A549 (cell line): Measurements from ENCODE around the gene SLCO2B1. TPM values are rescaled to one million over a fixed set of nuclear protein-coding genes. Genes with fewer than 3 reads are reported as not detected.

Experiments used
- ATAC-seq, 2 experiments: fragments of 200-7000 bp in 1 of 2; fragments of >200 bp in 1 of 2; cut with Nextera tagmentation in 1 of 2; cut with Tn5 transposase in 1 of 2; 3 replicates each; pipeline versions ENCODE4 v1.8.0 to v1.9.1; 2018 to 2020; ENCODE audit warnings: mild to moderate bottlenecking in 1 of 2, moderate library complexity in 1 of 2
- CTCF ChIA-PET: fragments of 300-600 bp; sonication (Branson Sonifier 250); formaldehyde crosslinking; extraction: SDS; loops from one replicate; lab custom pipeline; 2021; ENCODE audit warnings: antibody characterized with exemption, inconsistent platforms; lab: Yijun Ruan, JAX
- POLR2A ChIA-PET: fragments of 350-600 bp; formaldehyde crosslinking; extraction: SDS; loops from one replicate; lab custom pipeline; 2021; ENCODE audit warnings: antibody characterized with exemption, inconsistent platforms; lab: Yijun Ruan, JAX
- DNase-seq, 2 experiments: peaks; one replicate each; pipeline versions ENCODE4 v3.0.0 to v3.0.0-alpha.2; 2011 to 2016; ENCODE audit warnings: low read depth in 1 of 2, low spot score in 1 of 2
- FAIRE-seq: peaks from 2 replicates; lab custom pipeline; 2011; peaks lifted over from hg19 to GRCh38; lab: Jason Lieb, UNC
- H3K27ac ChIP-seq, 2 experiments: fragments of >200 bp; sonication (Bioruptor Twin); formaldehyde crosslinking; 3 replicates each; pipeline ENCODE4 v1.5.1; 2016 to 2017
- H3K4me1 ChIP-seq: fragments of >200 bp; sonication (Bioruptor Twin); formaldehyde crosslinking; 3 replicates; pipeline ENCODE4 v1.6.1; 2016
- H3K4me2 ChIP-seq: fragments of >200 bp; sonication (Bioruptor Twin); formaldehyde crosslinking; 3 replicates; pipeline ENCODE4 v1.6.1; 2016
- H3K4me3 ChIP-seq: fragments of >200 bp; sonication (Bioruptor Twin); formaldehyde crosslinking; 3 replicates; pipeline ENCODE4 v1.5.1; 2016
- H3K9me3 ChIP-seq: fragments of >200 bp; sonication (Bioruptor Twin); formaldehyde crosslinking; 3 replicates; pipeline ENCODE4 v1.6.1; 2016
- BHLHE40 ChIP-seq: IDR thresholded peaks from 2 replicates; pipeline ENCODE4 v1.6.1; 2012; ENCODE audit warnings: low read depth, low read length, inconsistent platforms
- CBX2 ChIP-seq: fragments of 200-600 bp; sonication (generic); IDR thresholded peaks from 2 replicates; pipeline ENCODE4 v1.6.1; 2016; ENCODE audit warnings: low read depth, mild to moderate bottlenecking, borderline replicate concordance
- CHD2 ChIP-seq: fragments of 150-350 bp; IDR thresholded peaks from 2 replicates; pipeline ENCODE4 v1.6.1; 2014; ENCODE audit warnings: low read length; ENCODE audit not compliant: partially characterized antibody
- CTCF ChIP-seq: fragments of >200 bp; sonication (Bioruptor Twin); formaldehyde crosslinking; IDR thresholded peaks from 3 replicates; pipeline ENCODE4 v1.5.1; 2016
- EHF ChIP-seq: fragments of 250-450 bp; sonication (Bioruptor Pico); IDR thresholded peaks from 2 replicates; pipeline ENCODE4 v1.5.0; 2020; ENCODE audit warnings: mild to moderate bottlenecking
- EHMT2 ChIP-seq: fragments of 200-600 bp; sonication (generic); IDR thresholded peaks from 2 replicates; pipeline ENCODE4 v1.6.1; 2016; ENCODE audit warnings: antibody characterized with exemption, low read depth, mild to moderate bottlenecking, moderate library complexity
- EP300 ChIP-seq, 2 experiments: fragments of >200 bp; sonication (Bioruptor Twin); formaldehyde crosslinking; IDR thresholded peaks; 2 replicates in 1 of 2; 3 replicates in 1 of 2; pipeline ENCODE4 v1.6.1; 2016 to 2017
- ESRRA ChIP-seq: fragments of 150-350 bp; IDR thresholded peaks from 2 replicates; pipeline ENCODE4 v1.6.1; 2014; ENCODE audit warnings: mild to moderate bottlenecking, low read length, borderline replicate concordance
- FOSB ChIP-seq: fragments of 250-450 bp; sonication (Bioruptor Pico); IDR thresholded peaks from 2 replicates; pipeline ENCODE4 v1.5.0; 2020; ENCODE audit warnings: mild to moderate bottlenecking, moderate library complexity
- FOSL2 ChIP-seq, 2 experiments: fragments of 450-650 bp in 1 of 2; fragments of >200 bp in 1 of 2; sonication (Bioruptor Twin) in 1 of 2; formaldehyde crosslinking; IDR thresholded peaks; 2 replicates each; pipeline versions ENCODE4 v1.5.0 to v1.6.1; 2016 to 2020; ENCODE audit warnings: mild to moderate bottlenecking in 1 of 2, moderate library complexity in 1 of 2
- HES2 ChIP-seq: fragments of >200 bp; sonication (Bioruptor Twin); formaldehyde crosslinking; IDR thresholded peaks from 2 replicates; pipeline ENCODE4 v1.6.1; 2016
- HEYL ChIP-seq: fragments of 250-450 bp; sonication (Bioruptor Pico); IDR thresholded peaks from 2 replicates; pipeline ENCODE4 v1.8.0; 2021; ENCODE audit warnings: mild to moderate bottlenecking, moderate library complexity
- HOXB13 ChIP-seq: fragments of 250-450 bp; sonication (Bioruptor Pico); IDR thresholded peaks from 2 replicates; pipeline ENCODE4 v1.5.0; 2020; ENCODE audit warnings: low read depth, mild to moderate bottlenecking, moderate library complexity
- HOXB5 ChIP-seq: fragments of 250-450 bp; sonication (Bioruptor Pico); IDR thresholded peaks from 2 replicates; pipeline ENCODE4 v1.5.0; 2020; ENCODE audit warnings: mild to moderate bottlenecking, moderate library complexity
- JUN ChIP-seq, 2 experiments: fragments of >200 bp; sonication (Bioruptor Twin); formaldehyde crosslinking; IDR thresholded peaks; 2 replicates in 1 of 2; 3 replicates in 1 of 2; pipeline ENCODE4 v1.6.1; 2016 to 2017
- JUNB ChIP-seq: fragments of >200 bp; sonication (Bioruptor Twin); formaldehyde crosslinking; IDR thresholded peaks from 2 replicates; pipeline ENCODE4 v1.6.1; 2016
- MAX ChIP-seq: IDR thresholded peaks from 2 replicates; pipeline ENCODE4 v1.6.1; 2012
- MAZ ChIP-seq: fragments of 150-350 bp; IDR thresholded peaks from 2 replicates; pipeline ENCODE4 v1.6.1; 2014; ENCODE audit warnings: antibody characterized with exemption, low read depth, low read length, borderline replicate concordance
- MYC ChIP-seq: IDR thresholded peaks from 2 replicates; pipeline ENCODE4 v1.6.1; 2012; ENCODE audit warnings: mild to moderate bottlenecking, inconsistent platforms, low read length, improper control_type of control experiment, borderline replicate concordance
- NPAS2 ChIP-seq: fragments of 250-450 bp; sonication (Bioruptor Pico); IDR thresholded peaks from 2 replicates; pipeline ENCODE4 v1.8.0; 2022; ENCODE audit warnings: mild to moderate bottlenecking, moderate library complexity, borderline replicate concordance
- POLR2A ChIP-seq: IDR thresholded peaks from 2 replicates; pipeline ENCODE4 v1.6.1; 2012; ENCODE audit warnings: mild to moderate bottlenecking, low read length
- POLR2AphosphoS2 ChIP-seq: conservative IDR thresholded peaks from 2 replicates; pipeline ENCODE4 v1.6.1; 2012; ENCODE audit warnings: low read length, improper control_type of control experiment, inconsistent platforms
- RARB ChIP-seq: fragments of 250-450 bp; sonication (Bioruptor Pico); IDR thresholded peaks from 2 replicates; pipeline ENCODE4 v1.8.0; 2021; ENCODE audit warnings: mild to moderate bottlenecking, moderate library complexity
- SMC3 ChIP-seq: fragments of >200 bp; sonication (Bioruptor Twin); formaldehyde crosslinking; IDR thresholded peaks from 3 replicates; pipeline ENCODE4 v1.6.1; 2018; ENCODE audit warnings: inconsistent platforms
- TP53 ChIP-seq: fragments of 250-450 bp; sonication (Bioruptor Pico); IDR thresholded peaks from 2 replicates; pipeline ENCODE4 v1.5.0; 2021; ENCODE audit warnings: mild to moderate bottlenecking, moderate library complexity
- USF2 ChIP-seq: fragments of 450-650 bp; IDR thresholded peaks from 2 replicates; pipeline ENCODE4 v1.6.1; 2014; ENCODE audit warnings: antibody characterized with exemption
- ZC3H11A ChIP-seq: fragments of 450-650 bp; IDR thresholded peaks from 2 replicates; pipeline ENCODE4 v1.6.1; 2014; ENCODE audit warnings: antibody characterized with exemption, mild to moderate bottlenecking
- ZNF302 ChIP-seq: fragments of 250-450 bp; sonication (Bioruptor Pico); IDR thresholded peaks from 2 replicates; pipeline ENCODE4 v1.9.0; 2021; ENCODE audit warnings: inconsistent platforms, mild to moderate bottlenecking, moderate library complexity
- ZSCAN20 ChIP-seq: fragments of 250-450 bp; sonication (Bioruptor Pico); IDR thresholded peaks from 2 replicates; pipeline ENCODE4 v1.8.0; 2022; ENCODE audit warnings: mild to moderate bottlenecking, moderate library complexity
- WGBS: methylation state at CpG from one replicate; pipeline ENCODE4 v1.1.6; 2017; ENCODE audit errors: missing lambda C conversion rate; 5-methylcytosine and 5-hydroxymethylcytosine counted together
- polyA plus RNA-seq, 4 experiments: library from polyadenylated mRNA; depleted of rRNA in 3 of 4; stranded (reverse); fragments of >200 nt; fragmentation: RNase III in 1 of 4; extraction: RNeasy Plus Mini Kit Qiagen cat#74134 plus additional on column Dnase treatment in 1 of 4; gene quantifications; 2 replicates in 3 of 4; 3 replicates in 1 of 4; pipeline ENCODE4 v1.2.3, GENCODE V29; 2011 to 2017

The SLCO2B1 gene
- polyA plus RNA-seq, 2 of the 4 experiments (the other 2 are of a cell fraction): 4.9 to 5.2 TPM

- 69% methylated on average over 12 of the region's 13 CpGs for WGBS
- H3K27ac ChIP-seq: peak overlapping the region; percentile 2 to 20; a peak in 1 of 6 replicates
- no peak for ATAC-seq
- H3K4me1 ChIP-seq: peaks cover 10% of the 10 kb centered on the region; the same call in 2 of the 3 replicates
- TF ChIP-seq BHLHE40 (no peak), FOSB (CRISPR knock-in tag) (no peak), MAZ (no peak), HES2 (no peak), EHMT2 (no peak), TP53 (CRISPR knock-in tag) (no peak), CHD2 (no peak), POLR2A (no peak), ZSCAN20 (CRISPR knock-in tag) (no peak), HOXB13 (CRISPR knock-in tag) (no peak), HOXB5 (CRISPR knock-in tag) (no peak), FOSL2 (IDR thresholded peaks at IDR 0.05) (no peak), FOSL2 (CRISPR knock-in tag; IDR thresholded peaks at IDR 0.05) (no peak), POLR2AphosphoS2 (no peak), ESRRA (no peak), RARB (CRISPR knock-in tag) (no peak)
- no peak overlapping the region for H3K4me3 ChIP-seq
- DNase-seq: no peak
- FAIRE-seq: no peak
- H3K4me2 ChIP-seq: peak overlapping the region; percentile 43; the same call in 2 of the 3 replicates
- no peaks in the 10 kb centered on the region for H3K9me3 ChIP-seq
- CTCF ChIA-PET: interaction anchor here (1.0 to 2.3 kb wide), 8 partner anchors 11 to 147 kb away, joined by 3 to 12 read pairs (median 6); no protein-coding TSS in a partner anchor
- POLR2A ChIA-PET: no interaction called here
Observed at GRCh38 chr11:75169101-75169885, 18.4 kb downstream of the SLCO2B1 start.

- TF ChIP-seq CBX2 (no peak), HEYL (CRISPR knock-in tag) (no peak), ZC3H11A (no peak), JUN (IDR thresholded peaks at IDR 0.05) (no peak), JUNB (no peak), USF2 (no peak), SMC3 (no peak)
- DNase-seq: no peak
- FAIRE-seq: no peak
- Histone ChIP-seq H3K4me1 (peaks cover 10% of the 10 kb centered on the region; the same call in 2 of the 3 replicates), H3K9me3 (no peaks in the 10 kb centered on the region), H3K27ac (no peak overlapping the region), H3K4me3 (no peak overlapping the region), H3K4me2 (no peak overlapping the region)
- ChIA-PET CTCF (interaction anchor here (1.0 to 2.3 kb wide), 8 partner anchors 10 to 100 kb away, joined by 3 to 12 read pairs (median 6); partner anchors contain the start of gene TPBGL), POLR2A (no interaction called here)
- 77% methylated on average over 18 of the region's 18 CpGs for WGBS
- ATAC-seq: no peak
Observed at GRCh38 chr11:75170516-75171201, 19.8 kb downstream of the SLCO2B1 start.

- CTCF ChIA-PET: interaction anchor here (0.8 kb wide), 1 partner anchor 33 kb away, joined by 3 read pairs; no protein-coding TSS in a partner anchor
- FAIRE-seq: no peak
Observed at GRCh38 chr11:75173336-75173735, 22.4 kb downstream of the SLCO2B1 start.

More at GRCh38 chr11:75173336-75173735, 22.4 kb downstream of the SLCO2B1 start:
- H3K4me3 ChIP-seq: no peak overlapping the region
- no peak overlapping the region for H3K27ac ChIP-seq
- 92% methylated on average over 7 of the region's 7 CpGs for WGBS
- DNase-seq (no peak), ATAC-seq (no peak)
- no peaks in the 10 kb centered on the region for H3K9me3 ChIP-seq
- TF ChIP-seq MYC (no peak), EP300 (IDR thresholded peaks at IDR 0.05) (no peak), POLR2AphosphoS2 (no peak), MAZ (no peak), ZNF302 (no peak), HOXB5 (CRISPR knock-in tag) (no peak), NPAS2 (CRISPR knock-in tag) (no peak), EHF (CRISPR knock-in tag) (no peak), MAX (no peak), CTCF (no peak), BHLHE40 (no peak)
- POLR2A ChIA-PET: no interaction called here
- H3K4me1 ChIP-seq: peaks cover 9% of the 10 kb centered on the region; the same call in 2 of the 3 replicates
- H3K4me2 ChIP-seq: no peak overlapping the region
